B cell (primary cell): ENCODE results near the gene MZB1. TPM values are rescaled to one million over a fixed set of nuclear protein-coding genes. Genes with fewer than 3 reads are reported as not detected.
"Not testable (repeated sequence)": the region's sequence is repeated elsewhere in the genome, so short reads cannot be mapped to it uniquely, and the experiment has no call there.

Source experiments
- ATAC-seq: fragments of 200-7000 bp; cut with Tn5 transposase; one replicate; pipeline ENCODE4 v1.10.0; 2021; ENCODE audit warnings: low read depth, mild to moderate bottlenecking, moderate number of reproducible peaks, moderate library complexity
- CTCF ChIA-PET: fragments of 350-600 bp; sonication (Branson Sonifier 250); formaldehyde crosslinking; loops from one replicate; lab custom pipeline; 2021; ENCODE audit warnings: antibody characterized with exemption, inconsistent platforms; lab: Charles Lee
- POLR2A ChIA-PET: fragments of 350-600 bp; sonication (Branson Sonifier 250); formaldehyde crosslinking; loops from one replicate; lab custom pipeline; 2021; ENCODE audit warnings: antibody characterized with exemption; lab: Charles Lee
- DNase-seq: peaks from one replicate; pipeline ENCODE4 v3.0.0; 2013
- H2AFZ ChIP-seq: 2 replicates; pipeline ENCODE4 v1.6.1; 2012; ENCODE audit warnings: mild to moderate bottlenecking, low read depth, low read length; ENCODE audit not compliant: insufficient read depth, poor library complexity, severe bottlenecking
- H3K27ac ChIP-seq, 2 donors: 1 replicate in 1 of 2; 2 replicates in 1 of 2; pipeline ENCODE4 v1.5.1; 2012 to 2013; ENCODE audit warnings: low read length in 2 of 2, mild to moderate bottlenecking in 2 of 2, moderate library complexity in 1 of 2
- H3K27me3 ChIP-seq, 4 experiments: fragments of 200-600 bp in 1 of 4; sonication (generic) in 1 of 4; replicated peaks in 1 of 4; 1 replicate in 2 of 4; 2 replicates in 2 of 4; pipeline versions ENCODE4 v1.6.1 to v1.7.0; 2013 to 2016; ENCODE audit warnings: low read length in 3 of 4, mild to moderate bottlenecking in 2 of 4, mixed read lengths in 1 of 4, moderate library complexity in 1 of 4; ENCODE audit not compliant: insufficient read depth in 4 of 4, control insufficient read depth in 3 of 4; ENCODE audit errors: control extremely low read depth in 1 of 4
- H3K36me3 ChIP-seq, 2 experiments: replicated peaks in 1 of 2; 1 replicate in 1 of 2; 2 replicates in 1 of 2; pipeline versions ENCODE4 v1.6.1 to v1.7.1; 2013; ENCODE audit warnings: low read length in 1 of 2; ENCODE audit not compliant: insufficient read depth in 2 of 2, control insufficient read depth in 1 of 2; ENCODE audit errors: control extremely low read depth in 1 of 2, extremely low read depth in 1 of 2
- H3K4me1 ChIP-seq, 2 donors: fragments of 200-600 bp in 1 of 2; sonication (generic) in 1 of 2; 1 replicate in 1 of 2; 2 replicates in 1 of 2; pipeline versions ENCODE4 v1.5.1 to v1.6.1; 2013 to 2017; ENCODE audit warnings: low read length in 2 of 2; ENCODE audit not compliant: control insufficient read depth in 2 of 2, insufficient read depth in 2 of 2
- H3K4me2 ChIP-seq: replicated peaks from 2 replicates; pipeline ENCODE3; 2012; ENCODE audit warnings: mild to moderate bottlenecking, low read depth, low read length; ENCODE audit not compliant: poor library complexity, severe bottlenecking
- H3K4me3 ChIP-seq, 5 experiments: fragments of 200-600 bp in 1 of 5; sonication (generic) in 1 of 5; 1 replicate in 3 of 5; 2 replicates in 2 of 5; pipeline versions ENCODE4 v1.5.1 to v1.7.0; 2011 to 2016; ENCODE audit warnings: low read length in 4 of 5, mild to moderate bottlenecking in 4 of 5, low read depth in 2 of 5, control low read depth in 1 of 5, moderate library complexity in 1 of 5; ENCODE audit not compliant: insufficient read depth in 1 of 5; ENCODE audit errors: control extremely low read depth in 1 of 5, extremely low read depth in 1 of 5
- H3K79me2 ChIP-seq: fragments of 200-600 bp; sonication (generic); one replicate; pipeline ENCODE4 v1.6.0; 2016; ENCODE audit warnings: low read length; ENCODE audit not compliant: control insufficient read depth, insufficient read depth
- H3K9ac ChIP-seq: fragments of 200-600 bp; sonication (generic); 2 replicates; pipeline ENCODE4 v1.6.1; 2017; ENCODE audit warnings: mild to moderate bottlenecking, low read length, moderate library complexity
- H3K9me3 ChIP-seq, 3 donors: one replicate each; pipeline versions ENCODE4 v1.6.1 to v1.7.1; 2013; ENCODE audit warnings: low read length in 2 of 3; ENCODE audit not compliant: control insufficient read depth in 2 of 3, insufficient read depth in 1 of 3; ENCODE audit errors: control extremely low read depth in 1 of 3
- H4K20me1 ChIP-seq: 2 replicates; pipeline ENCODE4 v1.6.0; 2012; ENCODE audit warnings: mild to moderate bottlenecking, low read length; ENCODE audit not compliant: insufficient read depth, control insufficient read depth, poor library complexity, severe bottlenecking
- H3K27ac Mint-ChIP-seq: one replicate; pipeline ENCODE4 v1.8.0; 2021; ENCODE audit warnings: mixed read lengths
- H3K27me3 Mint-ChIP-seq: one replicate; pipeline ENCODE4 v1.8.0; 2021; ENCODE audit warnings: mixed read lengths
- H3K4me1 Mint-ChIP-seq: one replicate; pipeline ENCODE4 v1.8.0; 2021; ENCODE audit warnings: mixed read lengths
- H3K4me3 Mint-ChIP-seq: one replicate; pipeline ENCODE4 v1.8.0; 2021; ENCODE audit warnings: mixed read lengths
- H3K9me3 Mint-ChIP-seq: one replicate; pipeline ENCODE4 v1.8.0; 2022; ENCODE audit warnings: mixed read lengths; ENCODE audit not compliant: insufficient read depth
- EZH2 ChIP-seq: IDR thresholded peaks from 2 replicates; pipeline ENCODE4 v1.6.1; 2012; ENCODE audit warnings: borderline replicate concordance, low read depth, mild to moderate bottlenecking, moderate library complexity, low read length; ENCODE audit not compliant: insufficient read depth, poor library complexity, severe bottlenecking
- WGBS: methylation state at CpG from one replicate; pipeline ENCODE4 v1.1.5; 2013; ENCODE audit warnings: missing lambda C conversion rate; ENCODE audit not compliant: insufficient coverage; 5-methylcytosine and 5-hydroxymethylcytosine counted together
- intact Hi-C: fragments of 100-400 bp; cut with micrococcal nuclease; formaldehyde crosslinking; loops from one replicate; pipeline ENCODE4 v1.10.0; 2022
- polyA plus RNA-seq: library from polyadenylated mRNA; depleted of rRNA; stranded (reverse); fragments of >200 nt; gene quantifications from 2 replicates; pipeline ENCODE4 v1.2.3, GENCODE V29; 2012
- total RNA-seq, 2 donors: library from RNA; stranded (reverse); fragments of 120-200 nt in 1 of 2; gene quantifications; 1 replicate in 1 of 2; 2 replicates in 1 of 2; pipeline versions ENCODE4 v1.2.3 to v1.2.4, GENCODE V29; 2013 to 2022

MZB1 gene
- total and polyA plus RNA-seq, 2 donors (not counting 1 experiment from before 2014, with no cell fraction given): 72.2 to 306 TPM

DNA sequence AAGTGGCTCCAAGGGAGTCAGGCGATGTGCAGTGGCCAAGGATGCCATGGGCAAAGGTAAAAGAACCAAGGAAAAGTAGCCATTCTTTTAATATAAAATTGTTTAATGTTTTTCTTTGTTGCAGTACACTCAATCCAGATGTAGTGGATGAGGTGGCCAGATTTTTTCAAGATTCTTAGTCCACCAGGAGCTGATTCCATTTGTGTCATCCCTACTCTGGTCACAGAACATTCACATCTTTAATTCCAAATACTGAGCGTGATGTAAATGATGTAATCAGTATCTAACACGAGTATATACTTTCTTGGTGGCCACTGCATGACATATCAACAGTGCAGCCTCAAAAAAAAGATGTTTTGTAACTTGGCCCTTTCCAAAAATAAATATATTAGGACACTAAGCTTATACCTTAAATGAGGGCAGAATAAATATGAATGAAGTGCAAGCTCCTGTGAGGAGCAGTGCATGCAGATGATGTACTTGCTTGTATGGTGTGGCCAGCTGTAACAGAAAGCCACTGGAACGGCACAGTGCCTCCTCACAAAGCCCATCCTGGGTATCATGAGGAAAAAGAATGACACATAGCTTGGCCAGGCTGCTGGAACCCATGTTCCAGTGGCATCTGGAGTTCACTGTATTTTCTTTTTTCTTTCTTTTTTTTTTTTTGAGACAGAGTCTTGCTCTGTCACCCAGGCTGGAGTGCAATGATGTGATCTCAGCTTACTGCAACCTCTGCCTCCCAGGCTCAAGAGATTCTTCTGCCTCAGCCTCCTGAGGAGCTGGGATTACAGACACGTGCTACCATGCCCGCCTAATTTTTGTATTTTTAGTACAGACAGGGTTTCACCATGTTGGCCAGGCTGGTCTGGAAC is 20.6 kb upstream of the MZB1 start:
- Histone ChIP-seq H3K36me3 (no peaks in the 10 kb centered on the region), H3K4me2 (no peak overlapping the region), H4K20me1 (no peaks in the 10 kb centered on the region), H2AFZ (no peak overlapping the region), H3K27me3 (no peaks in the 10 kb centered on the region), H3K9me3 (no peaks in the 10 kb centered on the region), H3K4me3 (no peak overlapping the region), H3K79me2 (peaks cover 6% of the 10 kb centered on the region), H3K27ac (no peak overlapping the region), H3K4me1 (peaks cover 22 to 23% of the 10 kb centered on the region in 2 donors), H3K9ac (no peak overlapping the region)
- Mint-ChIP-seq H3K9me3 (no peaks in the 10 kb centered on the region), H3K4me3 (no peak overlapping the region), H3K27me3 (no peaks in the 10 kb centered on the region), H3K4me1 (peaks cover 17% of the 10 kb centered on the region), H3K27ac (no peak overlapping the region)
- no peak for TF ChIP-seq EZH2
- ChIA-PET POLR2A (no interaction called here), CTCF (interaction anchor here (0.6 to 7.3 kb wide), 8 partner anchors 11 to 421 kb away, joined by 3 to 43 read pairs (median 3); partner anchors contain the start of gene MATR3)
- DNase-seq (no peak), ATAC-seq (no peak)
- WGBS: 82% methylated on average over 4 of the region's 6 CpGs
- intact Hi-C loops: no loop called here

DNA sequence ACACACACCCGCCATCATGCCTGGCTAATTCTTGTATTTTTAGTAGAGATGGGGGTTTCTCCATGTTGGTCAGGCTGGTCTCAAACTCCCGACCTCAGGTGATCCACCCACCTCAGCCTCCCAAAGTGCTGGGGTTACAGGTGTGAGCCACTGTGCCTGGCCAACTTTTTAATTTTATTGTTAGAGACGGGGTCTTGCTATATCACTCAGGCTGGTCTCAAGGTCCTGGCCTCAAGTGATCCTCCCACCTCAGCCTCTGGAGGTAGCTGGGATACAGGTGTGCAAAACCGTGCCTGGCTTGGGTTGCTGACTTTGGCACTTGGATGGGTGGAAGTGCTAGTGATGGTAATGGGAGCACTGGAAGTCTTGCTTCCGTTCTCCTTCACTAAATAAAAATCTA is 19.4 kb upstream of the MZB1 start:
- CTCF ChIA-PET: interaction anchor here (7.3 kb wide), 1 partner anchor 12 kb away, joined by 43 read pairs; no protein-coding TSS in a partner anchor

More for the DNA sequence above, 19.4 kb upstream of the MZB1 start:
- H3K27ac ChIP-seq, H3K4me3 ChIP-seq, H3K27me3 Mint-ChIP-seq, H3K27ac Mint-ChIP-seq, H4K20me1 ChIP-seq, POLR2A ChIA-PET, DNase-seq, H3K79me2 ChIP-seq, H2AFZ ChIP-seq, H3K9me3 ChIP-seq, H3K4me2 ChIP-seq, H3K4me3 Mint-ChIP-seq, ATAC-seq, H3K9ac ChIP-seq, H3K9me3 Mint-ChIP-seq, H3K27me3 ChIP-seq, H3K36me3 ChIP-seq: not testable (repeated sequence)
- peaks cover 29 to 31% of the 10 kb centered on the region in 2 donors for H3K4me1 ChIP-seq
- peaks cover 27% of the 10 kb centered on the region for H3K4me1 Mint-ChIP-seq
- intact Hi-C loops: loop anchor here (5.0 to 10.0 kb wide), 4 partner anchors 108 to 944 kb away; partner anchors contain the start of gene EGR1
- WGBS: 80% methylated on average over 1 of the region's 5 CpGs
